ENCODE data around the gene IBA57.

Gene IBA57

GRCh38 chr1:228163007-228163753 lies 2.4 kb upstream of the IBA57 start:
- no peak overlapping the region for H3K27ac ChIP-seq
- TF ChIP-seq CTCF (conservative IDR thresholded peaks at IDR 0.05): no peak

GRCh38 chr1:228163776-228164519 lies 1.7 kb upstream of the IBA57 start:
- no peak overlapping the region for H3K27ac ChIP-seq
- no peak for TF ChIP-seq CTCF (conservative IDR thresholded peaks at IDR 0.05)

GRCh38 chr1:228164561-228165371 lies 838 bp upstream of the IBA57 start:
- no peak for TF ChIP-seq CTCF (conservative IDR thresholded peaks at IDR 0.05)
- peak overlapping the region; percentile 78 for H3K27ac ChIP-seq

GRCh38 chr1:228166170-228166936 lies 749 bp downstream of the IBA57 start:
- peak overlapping the region; percentile 78 for H3K27ac ChIP-seq
- TF ChIP-seq CTCF (conservative IDR thresholded peaks at IDR 0.05): no peak

GRCh38 chr1:228168563-228169270 lies 3.1 kb downstream of the IBA57 start:
- no peak overlapping the region for H3K27ac ChIP-seq
- no peak for TF ChIP-seq CTCF (conservative IDR thresholded peaks at IDR 0.05)

GRCh38 chr1:228169345-228169744 lies 3.7 kb downstream of the IBA57 start:
- TF ChIP-seq CTCF (conservative IDR thresholded peaks at IDR 0.05): no peak
- no peak overlapping the region for H3K27ac ChIP-seq
